Measurements from ENCODE around the gene RIPOR2.

The RIPOR2 gene

GRCh38 chr6:24891004-24891403 is 44.8 kb downstream of the RIPOR2 start:
- TF ChIP-seq, protein P1, sequence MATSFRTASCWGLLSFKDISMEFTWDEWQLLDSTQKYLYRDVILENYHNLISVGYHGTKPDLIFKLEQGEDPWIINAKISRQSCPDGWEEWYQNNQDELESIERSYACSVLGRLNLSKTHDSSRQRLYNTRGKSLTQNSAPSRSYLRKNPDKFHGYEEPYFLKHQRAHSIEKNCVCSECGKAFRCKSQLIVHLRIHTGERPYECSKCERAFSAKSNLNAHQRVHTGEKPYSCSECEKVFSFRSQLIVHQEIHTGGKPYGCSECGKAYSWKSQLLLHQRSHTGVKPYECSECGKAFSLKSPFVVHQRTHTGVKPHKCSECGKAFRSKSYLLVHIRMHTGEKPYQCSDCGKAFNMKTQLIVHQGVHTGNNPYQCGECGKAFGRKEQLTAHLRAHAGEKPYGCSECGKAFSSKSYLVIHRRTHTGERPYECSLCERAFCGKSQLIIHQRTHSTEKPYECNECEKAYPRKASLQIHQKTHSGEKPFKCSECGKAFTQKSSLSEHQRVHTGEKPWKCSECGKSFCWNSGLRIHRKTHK (tag by site-specific recombination; IDR thresholded peaks at IDR 0.05), result no peak
- TF ChIP-seq KLF8 (tag by site-specific recombination; IDR thresholded peaks at IDR 0.05), result no peak
- TF ChIP-seq GLI2 (tag by site-specific recombination; IDR thresholded peaks at IDR 0.05; ENCODE audit: borderline replicate concordance, low read depth), result no peak
- TF ChIP-seq BCL11A (tag by site-specific recombination; IDR thresholded peaks at IDR 0.05; ENCODE audit: low read depth), result no peak
- no peak for TF ChIP-seq ZNF350 (tag by site-specific recombination; IDR thresholded peaks at IDR 0.05)
- no peak for TF ChIP-seq ZNF423 (tag by site-specific recombination; IDR thresholded peaks at IDR 0.05)
- TF ChIP-seq, protein P2, sequence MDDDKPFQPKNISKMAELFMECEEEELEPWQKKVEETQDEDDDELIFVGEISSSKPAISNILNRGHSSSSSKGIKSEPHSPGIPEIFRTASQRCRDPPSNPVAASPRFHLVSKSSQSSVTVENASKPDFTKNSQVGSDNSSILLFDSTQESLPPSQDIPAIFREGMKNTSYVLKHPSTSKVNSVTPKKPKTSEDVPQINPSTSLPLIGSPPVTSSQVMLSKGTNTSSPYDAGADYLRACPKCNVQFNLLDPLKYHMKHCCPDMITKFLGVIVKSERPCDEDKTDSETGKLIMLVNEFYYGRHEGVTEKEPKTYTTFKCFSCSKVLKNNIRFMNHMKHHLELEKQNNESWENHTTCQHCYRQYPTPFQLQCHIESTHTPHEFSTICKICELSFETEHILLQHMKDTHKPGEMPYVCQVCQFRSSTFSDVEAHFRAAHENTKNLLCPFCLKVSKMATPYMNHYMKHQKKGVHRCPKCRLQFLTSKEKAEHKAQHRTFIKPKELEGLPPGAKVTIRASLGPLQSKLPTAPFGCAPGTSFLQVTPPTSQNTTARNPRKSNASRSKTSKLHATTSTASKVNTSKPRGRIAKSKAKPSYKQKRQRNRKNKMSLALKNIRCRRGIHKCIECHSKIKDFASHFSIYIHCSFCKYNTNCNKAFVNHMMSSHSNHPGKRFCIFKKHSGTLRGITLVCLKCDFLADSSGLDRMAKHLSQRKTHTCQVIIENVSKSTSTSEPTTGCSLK (tag by site-specific recombination; IDR thresholded peaks at IDR 0.05), result no peak
- no peak for TF ChIP-seq ZNF530 (tag by site-specific recombination; IDR thresholded peaks at IDR 0.05; ENCODE audit: low read depth)
- TF ChIP-seq ZNF677 (tag by site-specific recombination; IDR thresholded peaks at IDR 0.05), result no peak
- no peak for TF ChIP-seq ZFP37 (tag by site-specific recombination; IDR thresholded peaks at IDR 0.05)
- no peak for TF ChIP-seq ZNF571 (tag by site-specific recombination; IDR thresholded peaks at IDR 0.05)
- TF ChIP-seq SETDB1 (IDR thresholded peaks at IDR 0.05; ENCODE audit: insufficient read length, low read length), result no peak
- no peak for TF ChIP-seq ZBTB17 (tag by site-specific recombination; IDR thresholded peaks at IDR 0.05)
- no peak for TF ChIP-seq ZNF366 (tag by site-specific recombination; conservative IDR thresholded peaks at IDR 0.05)
- TF ChIP-seq, protein P3, sequence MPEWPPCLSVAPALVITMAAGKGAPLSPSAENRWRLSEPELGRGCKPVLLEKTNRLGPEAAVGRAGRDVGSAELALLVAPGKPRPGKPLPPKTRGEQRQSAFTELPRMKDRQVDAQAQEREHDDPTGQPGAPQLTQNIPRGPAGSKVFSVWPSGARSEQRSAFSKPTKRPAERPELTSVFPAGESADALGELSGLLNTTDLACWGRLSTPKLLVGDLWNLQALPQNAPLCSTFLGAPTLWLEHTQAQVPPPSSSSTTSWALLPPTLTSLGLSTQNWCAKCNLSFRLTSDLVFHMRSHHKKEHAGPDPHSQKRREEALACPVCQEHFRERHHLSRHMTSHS (tag by site-specific recombination; IDR thresholded peaks at IDR 0.05), result no peak
- no peak for TF ChIP-seq GLIS2 (tag by site-specific recombination; IDR thresholded peaks at IDR 0.05)
- no peaks in the 10 kb centered on the region for H3K36me3 ChIP-seq (ENCODE audit: control insufficient read depth in 2 of 2, insufficient read depth in 1 of 2, low read length in 2 of 2)
- CTCF ChIA-PET, result interaction anchor here (0.6 to 1.3 kb wide), 2 partner anchors 24 to 31 kb away, joined by 3 to 5 read pairs; no protein-coding TSS in a partner anchor
- no peak overlapping the region for H3K27ac ChIP-seq (ENCODE audit: extremely low read depth, low read depth, low read length)
- H3K4me1 ChIP-seq (ENCODE audit: control insufficient read depth, insufficient read depth, low read length), result no peaks in the 10 kb centered on the region
- POLR2A ChIA-PET, result no interaction called here
- no peak overlapping the region for H3K4me3 ChIP-seq (ENCODE audit: low read depth, low read length)
- no peaks in the 10 kb centered on the region for H3K9me3 ChIP-seq (ENCODE audit: control insufficient read depth, insufficient read depth, low read depth, low read length)

DNA sequence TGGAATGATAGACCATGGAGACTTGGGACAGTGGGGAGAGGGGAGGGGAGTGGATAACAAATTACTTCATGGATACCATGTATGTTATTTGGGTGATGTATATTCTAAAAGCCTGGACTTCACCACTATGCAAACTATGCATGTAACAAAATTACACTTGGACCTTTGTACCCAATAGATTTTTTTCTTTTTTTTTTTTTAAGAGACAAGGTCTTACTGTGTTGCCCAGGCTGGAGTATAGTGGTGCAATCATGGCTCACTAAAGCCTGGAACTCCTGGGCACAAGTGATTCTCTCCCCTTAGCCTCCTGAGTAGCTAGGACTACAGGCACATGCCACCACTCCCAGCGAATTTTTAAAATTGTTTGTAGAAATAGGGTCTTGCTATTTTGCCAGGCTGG is 45.3 kb downstream of the RIPOR2 start:
- TF ChIP-seq, protein P4, sequence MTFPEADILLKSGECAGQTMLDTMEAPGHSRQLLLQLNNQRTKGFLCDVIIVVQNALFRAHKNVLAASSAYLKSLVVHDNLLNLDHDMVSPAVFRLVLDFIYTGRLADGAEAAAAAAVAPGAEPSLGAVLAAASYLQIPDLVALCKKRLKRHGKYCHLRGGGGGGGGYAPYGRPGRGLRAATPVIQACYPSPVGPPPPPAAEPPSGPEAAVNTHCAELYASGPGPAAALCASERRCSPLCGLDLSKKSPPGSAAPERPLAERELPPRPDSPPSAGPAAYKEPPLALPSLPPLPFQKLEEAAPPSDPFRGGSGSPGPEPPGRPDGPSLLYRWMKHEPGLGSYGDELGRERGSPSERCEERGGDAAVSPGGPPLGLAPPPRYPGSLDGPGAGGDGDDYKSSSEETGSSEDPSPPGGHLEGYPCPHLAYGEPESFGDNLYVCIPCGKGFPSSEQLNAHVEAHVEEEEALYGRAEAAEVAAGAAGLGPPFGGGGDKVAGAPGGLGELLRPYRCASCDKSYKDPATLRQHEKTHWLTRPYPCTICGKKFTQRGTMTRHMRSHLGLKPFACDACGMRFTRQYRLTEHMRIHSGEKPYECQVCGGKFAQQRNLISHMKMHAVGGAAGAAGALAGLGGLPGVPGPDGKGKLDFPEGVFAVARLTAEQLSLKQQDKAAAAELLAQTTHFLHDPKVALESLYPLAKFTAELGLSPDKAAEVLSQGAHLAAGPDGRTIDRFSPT (tag by site-specific recombination; IDR thresholded peaks at IDR 0.05), result no peak
- TF ChIP-seq ZNF629 (tag by site-specific recombination; IDR thresholded peaks at IDR 0.05), result no peak
- TF ChIP-seq ZBTB11 (tag by site-specific recombination; conservative IDR thresholded peaks at IDR 0.05; ENCODE audit: low read depth), result no peak
- no peak for TF ChIP-seq ZNF324 (tag by site-specific recombination; IDR thresholded peaks at IDR 0.05)
- TF ChIP-seq ZNF555 (tag by site-specific recombination; conservative IDR thresholded peaks at IDR 0.05), result no peak
- no peak for TF ChIP-seq ZBTB48 (tag by site-specific recombination; IDR thresholded peaks at IDR 0.05)
- no peak for TF ChIP-seq ZNF350 (tag by site-specific recombination; IDR thresholded peaks at IDR 0.05)
- no peak for TF ChIP-seq ZNF138 (tag by site-specific recombination; IDR thresholded peaks at IDR 0.05; ENCODE audit: borderline replicate concordance)
- TF ChIP-seq ZNF223 (tag by site-specific recombination; IDR thresholded peaks at IDR 0.05), result no peak
- TF ChIP-seq, protein P5, sequence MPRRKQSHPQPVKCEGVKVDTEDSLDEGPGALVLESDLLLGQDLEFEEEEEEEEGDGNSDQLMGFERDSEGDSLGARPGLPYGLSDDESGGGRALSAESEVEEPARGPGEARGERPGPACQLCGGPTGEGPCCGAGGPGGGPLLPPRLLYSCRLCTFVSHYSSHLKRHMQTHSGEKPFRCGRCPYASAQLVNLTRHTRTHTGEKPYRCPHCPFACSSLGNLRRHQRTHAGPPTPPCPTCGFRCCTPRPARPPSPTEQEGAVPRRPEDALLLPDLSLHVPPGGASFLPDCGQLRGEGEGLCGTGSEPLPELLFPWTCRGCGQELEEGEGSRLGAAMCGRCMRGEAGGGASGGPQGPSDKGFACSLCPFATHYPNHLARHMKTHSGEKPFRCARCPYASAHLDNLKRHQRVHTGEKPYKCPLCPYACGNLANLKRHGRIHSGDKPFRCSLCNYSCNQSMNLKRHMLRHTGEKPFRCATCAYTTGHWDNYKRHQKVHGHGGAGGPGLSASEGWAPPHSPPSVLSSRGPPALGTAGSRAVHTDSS (tag by site-specific recombination; IDR thresholded peaks at IDR 0.05), result no peak
- no peaks in the 10 kb centered on the region for H3K4me1 ChIP-seq (ENCODE audit: control insufficient read depth, insufficient read depth, low read length)
- ChIA-PET CTCF (interaction anchor here (0.6 to 1.3 kb wide), 2 partner anchors 23 to 31 kb away, joined by 3 to 5 read pairs; no protein-coding TSS in a partner anchor), POLR2A (no interaction called here)
- H3K36me3 ChIP-seq (ENCODE audit: control insufficient read depth in 2 of 2, insufficient read depth in 1 of 2, low read length in 2 of 2), result no peaks in the 10 kb centered on the region
- H3K9me3 ChIP-seq (ENCODE audit: control insufficient read depth, insufficient read depth, low read depth, low read length), result no peaks in the 10 kb centered on the region
- no peak overlapping the region for H3K4me3 ChIP-seq (ENCODE audit: low read depth, low read length)
- no peak overlapping the region for H3K27ac ChIP-seq (ENCODE audit: extremely low read depth, low read depth, low read length)

All from HEK293 (cell line).